Amygdala (tissue), 56 donors: ENCODE data around the gene UBE2G1.
A peak's percentile ranks its signal among the peaks of the same experiment; 100 is the strongest.

Experiments used
- DNase-seq, 56 donors: peaks; one replicate each; lab custom pipeline; 2025; lab: John Stamatoyannopoulos, UW

Gene UBE2G1

DNA sequence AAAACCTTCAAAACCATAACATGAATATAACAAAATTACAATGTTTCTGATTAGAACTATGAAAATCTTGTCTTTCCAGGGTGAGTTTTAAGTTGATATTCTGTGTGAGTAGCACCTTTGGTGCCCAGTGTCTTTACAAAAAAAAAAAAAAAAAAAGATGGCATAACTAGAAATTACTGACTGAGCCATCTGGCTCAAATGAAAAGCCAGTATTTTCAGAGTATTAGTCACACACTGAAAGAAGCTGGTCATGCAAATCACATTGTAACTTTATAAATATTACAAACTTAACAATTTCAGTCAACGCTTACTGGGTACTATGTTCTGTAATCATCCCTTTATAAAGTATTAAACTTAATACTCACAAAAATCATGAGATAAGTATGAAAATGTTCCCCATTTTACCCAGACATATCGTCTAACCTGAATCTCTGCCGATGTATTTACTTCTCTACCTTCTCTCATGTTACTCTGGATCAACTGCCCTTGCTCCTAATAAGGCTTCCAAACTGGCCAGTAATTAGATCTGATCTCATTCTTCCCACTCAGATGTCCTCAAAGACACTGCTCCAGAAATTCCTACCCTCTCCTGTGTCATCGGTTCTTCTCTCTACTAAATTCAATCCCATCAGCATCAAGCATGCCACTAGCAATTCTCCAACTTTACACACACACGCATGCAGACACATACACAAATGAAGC, 25.4 kb downstream of the UBE2G1 start:
- no peak for DNase-seq

DNA sequence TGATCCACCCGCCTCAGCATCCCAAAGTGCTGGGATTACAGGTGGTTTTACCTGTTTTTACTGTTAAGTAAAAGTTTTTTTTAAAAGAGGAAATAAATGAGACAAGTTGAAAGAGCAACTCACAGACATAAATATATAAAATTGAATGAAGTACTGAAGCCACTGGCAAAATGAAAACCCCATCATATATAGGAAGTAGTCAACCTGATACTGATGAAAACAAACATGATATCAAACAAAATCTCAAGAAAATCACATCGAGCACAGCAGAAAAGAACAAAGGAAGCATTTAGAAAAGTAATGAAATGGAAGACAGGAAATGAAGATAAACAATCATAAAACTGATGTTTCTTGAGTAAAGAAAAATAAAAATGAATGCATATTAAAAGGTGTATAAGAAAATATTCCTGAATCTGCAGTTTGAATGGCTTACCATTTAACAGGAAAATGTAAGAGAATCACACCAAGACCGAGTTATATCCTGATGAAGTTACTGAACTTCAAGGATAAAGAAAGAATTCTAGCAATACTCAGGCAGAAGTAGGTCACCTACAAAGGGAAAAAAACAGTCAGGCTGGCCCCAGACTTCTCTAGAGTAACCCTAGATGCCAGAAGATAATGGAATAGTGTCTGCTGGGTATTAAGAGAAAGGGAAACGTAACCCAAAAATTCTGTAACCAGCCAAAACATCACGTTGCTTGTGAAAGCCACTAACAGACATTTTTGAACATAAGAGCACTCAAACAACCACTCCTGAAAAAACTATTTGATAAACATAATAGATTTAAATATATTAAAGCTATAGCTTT, 31.5 kb downstream of the UBE2G1 start:
- DNase-seq, result no peak

DNA sequence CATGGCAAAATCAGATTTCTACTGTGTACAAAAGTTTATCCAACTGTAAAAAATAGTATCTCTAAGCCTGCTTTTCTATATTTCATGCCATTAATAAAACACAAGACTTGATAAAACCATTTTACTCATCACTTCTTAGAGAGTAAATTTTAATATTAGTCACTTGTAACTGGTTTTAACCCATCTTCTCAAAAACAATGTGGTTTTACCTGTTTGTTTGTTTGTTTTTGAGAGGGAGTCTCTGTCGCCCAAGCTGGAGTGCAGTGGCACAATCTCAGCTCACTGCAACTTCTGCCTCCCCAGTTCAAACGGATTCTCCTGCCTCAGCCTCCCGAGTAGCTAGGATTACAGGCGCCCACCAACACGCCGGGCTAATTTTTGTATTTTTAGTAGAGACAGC, 32.1 kb downstream of the UBE2G1 start:
- no peak for DNase-seq

DNA sequence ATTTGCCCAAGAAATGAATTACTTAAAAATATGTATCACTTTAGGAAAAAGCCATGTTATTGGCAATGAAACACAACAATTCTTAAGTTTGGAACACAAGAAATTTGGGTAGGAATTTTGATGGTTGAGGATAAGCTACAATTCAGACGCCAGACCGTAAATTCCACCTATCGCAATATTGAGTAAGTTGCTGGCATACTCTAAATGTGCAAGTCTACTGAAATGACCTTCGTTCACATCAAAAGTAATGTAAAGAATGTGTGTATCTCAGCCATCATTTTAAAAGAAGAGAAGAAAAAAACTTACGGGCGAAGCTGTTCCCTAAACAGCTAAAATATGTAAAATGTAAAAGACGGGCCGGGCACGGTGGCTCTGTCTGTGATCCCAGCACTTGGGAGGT, 33.4 kb downstream of the UBE2G1 start:
- DNase-seq, result no peak

DNA sequence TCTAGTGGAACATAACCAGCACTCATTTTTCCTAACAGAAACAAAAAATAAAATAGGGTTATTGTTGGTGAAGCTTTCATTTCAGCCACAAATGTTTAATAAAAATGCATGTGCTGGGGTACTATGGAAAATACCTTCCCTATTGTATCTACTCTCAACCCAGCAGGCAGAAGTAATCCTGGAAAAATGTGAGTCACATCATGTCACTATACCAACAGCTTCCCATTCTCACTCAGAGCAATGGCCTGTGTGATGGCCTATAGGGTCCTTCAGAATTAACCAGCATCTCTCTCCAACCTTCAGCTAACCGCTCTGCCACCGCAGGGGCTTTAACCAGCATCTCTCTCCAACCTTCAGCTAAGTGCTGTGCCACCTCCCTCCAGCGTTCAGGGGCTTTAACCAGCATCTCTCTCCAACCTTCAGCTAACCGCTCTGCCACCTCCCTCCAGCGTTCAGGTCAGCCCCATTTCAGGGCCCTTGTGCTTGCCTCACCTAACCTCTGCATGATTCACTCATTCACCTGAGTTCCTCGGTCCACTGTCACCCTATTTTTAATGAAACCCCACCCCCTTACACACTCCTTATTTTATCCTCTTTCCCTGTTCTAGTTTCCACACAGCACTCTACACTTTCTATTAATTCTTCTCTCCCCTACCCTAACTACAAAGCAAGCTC, 34.0 kb downstream of the UBE2G1 start:
- no peak for DNase-seq

DNA sequence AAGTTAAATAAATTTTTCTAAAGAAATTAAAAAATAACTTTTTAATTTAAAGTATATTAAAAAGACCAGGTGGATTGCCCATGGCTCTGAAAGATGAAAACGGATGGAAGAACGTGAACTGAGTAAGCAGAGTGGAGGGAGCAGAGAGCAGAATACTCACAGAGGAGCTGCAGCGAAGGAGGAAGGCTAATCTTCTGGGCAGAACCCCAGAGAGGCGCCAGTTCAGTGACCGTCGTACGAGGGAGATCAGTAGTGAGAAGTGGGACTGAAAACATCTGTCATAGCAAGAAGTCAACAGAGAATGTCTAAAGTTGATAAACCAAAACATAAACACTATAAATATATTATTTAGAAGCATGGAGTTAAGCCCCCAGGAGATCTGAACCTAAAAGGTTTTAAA, 34.9 kb downstream of the UBE2G1 start:
- DNase-seq, result no peak

DNA sequence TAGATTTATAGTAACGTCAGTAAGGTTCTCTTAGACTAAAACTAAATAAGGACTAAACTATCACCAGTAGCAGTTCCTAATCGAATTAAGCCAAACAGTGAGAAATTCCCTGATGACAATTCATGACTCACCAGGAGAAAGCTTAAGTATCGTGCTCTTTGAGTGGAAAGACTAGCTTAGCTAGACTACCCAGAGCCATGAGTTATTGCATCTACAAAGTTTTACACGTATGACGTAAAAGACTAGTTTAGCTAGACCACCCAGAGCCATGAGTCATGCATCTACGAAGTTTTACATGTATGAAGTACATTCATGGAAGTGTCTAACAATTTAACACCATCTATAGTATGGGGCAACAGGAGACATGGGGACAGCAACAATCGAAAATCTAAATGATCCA, 36.6 kb downstream of the UBE2G1 start:
- DNase-seq, result no peak

DNA sequence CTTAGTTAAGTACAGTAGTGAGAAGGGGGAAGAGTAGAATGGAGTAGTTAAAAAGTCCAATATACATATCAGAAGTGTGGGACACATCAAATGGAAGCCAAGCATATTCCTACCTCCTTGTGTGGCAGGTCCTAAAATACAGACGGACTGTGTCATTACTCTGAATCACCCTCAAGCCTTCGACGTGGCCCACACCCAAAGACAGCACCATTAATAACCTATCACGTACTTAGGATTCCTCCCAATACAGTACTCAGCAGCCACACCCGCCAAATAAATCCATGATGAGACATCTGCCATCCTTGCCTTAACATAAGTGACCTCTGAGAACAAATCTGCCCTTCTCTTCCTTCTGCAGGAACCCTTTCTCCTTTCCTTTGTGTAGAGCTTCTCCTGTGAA, 38.9 kb downstream of the UBE2G1 start:
- DNase-seq, result no peak

DNA sequence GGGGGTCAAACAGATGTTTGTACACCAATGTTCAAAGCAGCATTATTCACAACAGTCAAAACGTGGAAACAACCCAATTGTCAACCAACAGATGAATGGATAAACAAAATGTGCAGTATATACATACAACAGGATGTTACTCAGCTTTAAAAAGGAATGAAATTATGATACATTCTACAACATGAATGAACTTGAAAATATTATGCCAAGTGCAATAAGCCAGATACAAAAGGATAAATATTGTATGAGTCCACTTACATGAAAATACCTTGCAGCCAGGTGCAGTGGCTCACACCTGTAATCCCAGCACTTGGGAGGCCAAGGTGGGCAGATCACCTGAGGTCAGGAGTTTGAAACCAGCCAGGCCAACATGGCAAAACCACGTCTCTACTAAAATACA, 39.9 kb downstream of the UBE2G1 start:
- no peak for DNase-seq

DNA sequence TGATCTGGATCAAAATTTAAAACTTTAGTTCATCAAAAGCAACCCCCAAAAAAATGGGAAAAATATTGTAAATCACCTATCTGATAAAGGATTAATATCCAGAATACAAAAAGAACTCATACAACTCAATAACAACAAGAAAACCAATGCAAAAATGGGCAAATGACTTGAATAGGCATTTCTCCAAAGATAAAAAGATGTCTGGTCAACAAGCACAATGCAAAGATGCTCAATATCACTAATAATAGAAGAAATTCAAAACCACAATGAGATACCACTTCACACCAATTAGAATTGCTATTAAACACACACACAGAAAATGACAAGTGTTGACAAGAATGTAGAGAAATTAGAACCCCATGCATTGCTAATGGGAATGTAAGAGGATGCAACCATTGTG, 40.4 kb downstream of the UBE2G1 start:
- no peak for DNase-seq

DNA sequence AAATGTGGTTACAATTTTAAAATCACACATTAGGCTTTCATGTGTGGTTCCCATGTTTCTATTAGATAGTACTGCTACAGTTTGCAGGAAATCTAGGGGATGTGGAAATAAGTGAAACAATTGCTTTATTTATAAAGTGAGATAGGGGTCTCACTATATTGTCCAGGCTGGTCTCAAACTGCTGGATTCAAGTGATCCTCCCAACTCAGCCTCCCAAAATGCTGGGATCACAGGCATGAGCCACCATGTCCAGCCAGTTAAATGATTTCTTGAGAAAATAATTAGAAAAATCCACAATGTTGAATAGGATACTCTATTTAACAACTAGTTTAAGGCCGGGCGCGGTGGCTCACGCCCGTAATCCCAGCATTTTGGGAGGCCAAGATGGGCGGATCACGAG, 42.0 kb downstream of the UBE2G1 start:
- DNase-seq, result no peak

DNA sequence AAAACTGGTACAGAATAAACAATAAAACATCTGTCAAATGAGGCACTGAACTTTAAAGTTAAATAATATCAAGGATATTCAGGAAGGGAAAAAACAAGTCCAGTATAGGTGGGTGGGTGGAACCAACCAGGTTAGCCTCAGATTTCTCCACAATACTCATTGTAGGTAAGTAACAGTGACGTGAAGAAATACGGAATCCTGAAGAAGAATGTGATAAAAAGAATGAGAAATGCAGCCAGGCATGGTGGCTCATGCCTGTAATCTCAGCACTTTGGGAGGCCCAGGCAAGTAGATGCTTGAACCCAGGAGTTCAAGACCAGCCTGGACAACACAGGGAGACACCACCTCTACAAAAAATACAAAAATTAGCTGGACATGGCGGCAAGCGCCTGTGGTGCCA, 47.3 kb downstream of the UBE2G1 start:
- DNase-seq, result no peak

DNA sequence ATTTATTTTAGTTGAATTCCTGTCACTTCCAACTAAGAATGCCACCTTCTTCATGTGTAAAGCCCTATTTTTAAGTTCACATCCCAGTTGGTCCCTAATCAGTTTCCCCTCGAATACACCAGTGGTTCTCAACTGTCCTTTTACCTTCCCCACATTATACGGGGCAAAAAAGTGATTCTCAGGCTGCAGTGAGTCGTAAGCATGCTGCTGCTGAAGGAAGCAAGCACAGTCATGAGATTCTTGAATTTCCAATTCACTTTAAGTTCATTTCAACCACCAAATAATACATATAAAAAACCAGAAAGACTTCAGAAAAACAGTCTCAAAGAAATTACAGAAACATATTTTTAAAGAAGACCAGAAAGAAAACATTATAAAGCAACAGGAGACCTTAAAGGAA, 47.9 kb downstream of the UBE2G1 start:
- no peak for DNase-seq

DNA sequence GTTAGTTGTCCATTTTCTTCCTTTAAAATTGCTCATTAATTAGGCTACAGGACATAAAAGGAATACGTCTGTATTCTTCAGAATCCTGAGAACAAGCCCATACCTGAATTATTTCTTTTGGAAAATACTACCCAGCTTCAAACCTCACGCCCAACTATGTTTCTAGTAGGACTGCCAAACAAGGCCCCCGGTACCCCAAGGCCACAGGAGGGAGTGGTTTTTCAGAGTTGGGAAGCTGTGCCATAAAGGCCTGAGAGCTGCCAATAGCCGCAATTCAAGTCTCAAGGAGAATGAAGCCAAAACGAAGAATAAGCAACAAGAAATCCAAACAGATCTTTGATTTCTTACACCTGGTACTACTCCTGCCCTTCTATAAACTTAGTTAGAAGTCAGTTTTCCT, 48.3 kb downstream of the UBE2G1 start:
- peak in 1 of 56 donors; percentile 9 for DNase-seq

DNA sequence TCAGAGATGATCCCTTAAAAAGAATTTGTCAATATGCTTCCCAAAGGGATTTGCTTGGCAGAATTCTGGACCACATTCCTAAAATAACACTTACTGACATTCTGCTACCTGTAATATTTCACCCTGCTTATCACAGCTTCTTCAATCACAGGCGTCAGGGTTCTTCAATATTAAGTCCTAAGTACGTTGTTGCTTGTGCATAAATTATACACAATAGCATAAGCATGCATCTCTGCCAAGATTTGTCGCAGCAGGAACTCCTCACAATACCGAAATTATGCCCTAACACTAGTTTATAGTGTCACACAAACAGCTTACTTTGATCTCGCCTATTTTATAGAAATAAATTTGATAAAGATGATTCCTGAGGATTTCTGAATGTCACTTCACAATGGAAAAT, 48.9 kb downstream of the UBE2G1 start:
- DNase-seq, result no peak

DNA sequence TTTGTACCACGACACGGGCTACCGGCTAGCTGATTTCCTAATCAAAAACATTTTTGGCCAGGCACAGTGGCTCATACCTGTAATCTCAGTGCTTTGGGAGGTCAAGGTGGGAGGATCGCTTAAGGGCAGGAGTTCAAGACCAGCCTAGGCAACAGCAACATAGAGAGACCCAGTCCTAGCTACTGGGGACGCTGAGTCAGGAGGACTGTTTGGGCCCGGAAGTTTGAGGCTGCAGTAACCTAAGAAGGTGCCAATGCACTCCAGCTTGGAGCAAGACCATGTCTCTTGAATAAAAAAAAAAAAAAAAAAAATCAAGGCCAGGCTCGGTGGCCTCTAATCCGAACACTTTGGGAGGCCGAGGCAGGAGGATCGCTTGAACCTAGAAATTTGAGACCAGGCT, 49.8 kb downstream of the UBE2G1 start:
- no peak for DNase-seq

DNA sequence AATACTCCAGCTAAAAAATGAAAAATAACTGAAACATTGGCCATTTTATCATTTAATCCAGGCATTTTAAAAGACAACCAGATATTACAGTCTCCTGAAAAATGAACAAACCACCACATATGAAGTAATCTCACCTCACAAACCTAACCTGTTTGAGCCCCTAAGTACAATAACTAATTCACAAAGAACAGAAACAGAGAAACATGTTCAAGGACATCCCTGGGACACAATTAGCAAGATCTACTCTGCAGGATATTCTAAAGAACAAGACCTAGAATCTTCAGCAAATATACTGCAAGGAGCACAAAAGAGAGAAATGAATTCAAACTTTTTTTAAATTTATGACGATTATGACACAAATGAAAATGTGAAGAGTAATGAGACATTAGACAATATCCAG, 51.9 kb downstream of the UBE2G1 start:
- no peak for DNase-seq

DNA sequence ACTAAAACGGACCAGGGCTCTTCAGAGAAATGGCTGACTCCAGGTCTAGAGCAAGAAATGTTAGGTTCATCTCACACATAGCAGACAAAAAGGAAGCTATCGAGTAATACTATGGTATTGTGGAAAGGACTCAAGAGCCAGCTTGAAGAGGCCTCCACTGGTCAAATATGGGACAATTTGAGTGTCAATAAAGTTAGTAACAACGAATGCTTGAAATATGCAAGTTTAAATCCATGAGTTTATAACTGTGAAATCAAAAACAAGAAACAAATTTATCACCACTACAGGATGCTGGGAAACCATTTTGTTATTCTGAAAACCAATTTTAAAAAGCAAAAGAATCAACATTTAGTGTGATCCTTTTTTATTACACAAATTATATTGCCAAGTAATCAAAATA, 52.3 kb downstream of the UBE2G1 start:
- no peak for DNase-seq

DNA sequence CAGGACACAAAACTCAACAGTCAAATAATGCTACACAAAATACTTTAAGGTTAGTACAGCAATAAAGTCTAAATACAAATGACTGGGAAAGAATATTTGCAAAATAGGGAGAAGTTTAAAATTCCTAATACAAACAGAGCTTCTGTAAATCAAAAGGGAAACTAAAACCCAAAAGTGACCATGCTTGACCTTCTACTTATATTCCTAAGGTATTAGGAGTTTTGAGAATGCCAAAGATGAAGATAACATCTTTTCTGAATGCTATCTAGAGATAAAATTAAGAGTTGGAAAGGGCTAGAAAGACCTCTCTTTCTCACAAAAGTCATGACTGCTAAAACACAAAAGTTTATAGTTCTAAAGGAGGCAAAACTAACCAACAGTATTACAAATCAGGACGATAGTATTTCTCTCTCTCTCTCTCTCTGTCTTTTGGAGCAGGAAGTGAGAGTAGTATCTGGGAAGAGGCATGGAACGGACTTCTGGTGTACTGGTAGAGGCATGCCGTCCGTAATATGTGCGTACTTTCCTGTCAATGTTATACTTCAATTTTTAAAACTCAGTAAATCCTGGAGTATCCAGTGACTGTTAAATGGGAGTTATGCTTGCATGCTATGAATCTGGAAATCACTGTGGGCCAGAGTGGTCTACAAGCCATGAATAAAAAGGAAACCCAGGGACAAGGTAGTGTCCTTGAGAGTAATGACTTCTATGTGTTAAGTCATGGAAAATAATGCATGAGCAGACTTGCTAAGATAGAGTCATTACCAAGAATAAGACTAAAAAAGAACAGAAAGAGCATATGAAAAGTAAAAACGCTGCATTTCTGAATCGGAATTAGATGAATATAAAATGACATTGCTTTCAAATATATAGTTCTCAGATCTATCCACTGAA, 53.0 kb downstream of the UBE2G1 start:
- no peak for DNase-seq

DNA sequence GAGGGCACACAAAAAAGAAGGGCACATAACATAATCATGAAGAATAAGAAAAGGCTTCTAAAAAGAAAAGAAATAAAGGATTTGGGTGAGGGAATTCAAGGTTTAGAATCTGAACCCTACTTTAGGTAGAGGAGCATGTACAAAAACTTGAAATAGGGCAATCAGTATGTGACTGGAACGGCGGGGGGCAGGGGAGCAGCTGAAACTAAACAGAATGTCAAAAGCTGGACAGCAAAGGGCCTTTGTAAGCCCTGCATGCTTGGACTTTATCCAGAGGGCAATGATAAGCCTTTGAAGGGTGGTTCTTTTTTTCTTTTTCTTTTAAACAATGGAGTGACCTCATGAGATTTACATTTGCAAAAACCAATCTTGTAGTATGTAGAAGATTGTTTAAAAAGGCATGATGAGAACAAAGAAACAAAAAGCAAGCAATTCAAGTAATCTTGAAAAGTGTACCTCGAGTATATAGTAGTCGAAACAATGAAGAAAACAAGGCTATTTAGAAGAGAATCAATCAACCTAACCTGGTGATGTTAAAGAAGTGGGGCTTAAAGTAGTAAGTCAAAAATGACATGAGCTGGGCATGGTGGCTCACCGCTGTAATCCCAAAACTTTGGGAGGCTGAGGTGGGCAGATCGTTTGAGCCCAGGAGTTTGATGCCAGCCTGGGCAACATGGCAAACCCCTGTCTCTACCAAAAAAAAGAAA, 56.0 kb downstream of the UBE2G1 start:
- peak in 22 of 56 donors; percentile 3 to 68 (median 23) for DNase-seq
